Caco-2 (cell line): ENCODE measurements around the gene RNLS. TPM values are rescaled to one million over a fixed set of nuclear protein-coding genes. Genes with fewer than 3 reads are reported as not detected.

Experiments used
- BruUV-seq: library from RNA; stranded (reverse); fragments of 400-500 nt; replicated peaks from 2 replicates; lab custom pipeline; 2021; lab: Mats Ljungman, UMichigan
- CTCF ChIA-PET: fragments of 300-600 bp; sonication (Branson Sonifier 250); formaldehyde crosslinking; loops from one replicate; lab custom pipeline; 2022; ENCODE audit warnings: antibody characterized with exemption; lab: Charles Lee
- POLR2A ChIA-PET: fragments of 300-600 bp; sonication (Branson Sonifier 250); formaldehyde crosslinking; loops from one replicate; lab custom pipeline; 2022; ENCODE audit warnings: antibody characterized with exemption; lab: Charles Lee
- DNase-seq, 2 experiments: peaks; one replicate each; pipeline versions ENCODE4 v3.0.0 to v3.0.0-alpha.2; 2020 to 2022
- H3K27me3 ChIP-seq: replicated peaks from 2 replicates; pipeline ENCODE4 v1.6.0; 2011; ENCODE audit warnings: low read length; ENCODE audit not compliant: control insufficient read depth, insufficient read depth
- H3K36me3 ChIP-seq: 2 replicates; pipeline ENCODE4 v1.5.1; 2011; ENCODE audit warnings: low read length; ENCODE audit not compliant: control insufficient read depth, insufficient read depth
- H3K4me1 ChIP-seq: fragments of 250-450 bp; sonication (Bioruptor Pico); 2 replicates; pipeline ENCODE4 v1.5.1; 2020; ENCODE audit warnings: mild to moderate bottlenecking
- H3K4me3 ChIP-seq: 2 replicates; pipeline ENCODE4 v1.5.1; 2011; ENCODE audit warnings: low read depth, mild to moderate bottlenecking, control low read depth, low read length
- H3K9me3 ChIP-seq: fragments of 250-450 bp; sonication (Bioruptor Pico); 2 replicates; pipeline ENCODE4 v1.5.1; 2020; ENCODE audit warnings: mild to moderate bottlenecking, moderate library complexity
- H3K27ac Mint-ChIP-seq: one replicate; pipeline ENCODE4 v1.8.0; 2022; ENCODE audit warnings: mixed read lengths; ENCODE audit not compliant: unreplicated experiment
- H3K27me3 Mint-ChIP-seq: one replicate; pipeline ENCODE4 v1.8.0; 2022; ENCODE audit warnings: mixed read lengths; ENCODE audit not compliant: insufficient read depth, unreplicated experiment
- H3K36me3 Mint-ChIP-seq: one replicate; pipeline ENCODE4 v1.8.0; 2022; ENCODE audit warnings: mild to moderate bottlenecking, mixed read lengths; ENCODE audit not compliant: insufficient read depth, unreplicated experiment
- H3K4me1 Mint-ChIP-seq: one replicate; pipeline ENCODE4 v1.8.0; 2022; ENCODE audit warnings: low read depth, mixed read lengths; ENCODE audit not compliant: unreplicated experiment
- H3K4me3 Mint-ChIP-seq: one replicate; pipeline ENCODE4 v1.8.0; 2022; ENCODE audit warnings: mild to moderate bottlenecking, moderate library complexity, mixed read lengths; ENCODE audit not compliant: unreplicated experiment
- H3K9me3 Mint-ChIP-seq: one replicate; pipeline ENCODE4 v1.8.0; 2022; ENCODE audit warnings: mixed read lengths; ENCODE audit not compliant: unreplicated experiment
- CTCF ChIP-seq, 2 experiments: fragments of 200-600 bp in 1 of 2; IDR thresholded peaks; 1 replicate in 1 of 2; 2 replicates in 1 of 2; pipeline versions ENCODE4 v1.5.1 to v1.8.0; 2011 to 2022; ENCODE audit warnings: antibody characterized with exemption in 1 of 2, control low read depth in 1 of 2, inconsistent platforms in 1 of 2, low read depth in 1 of 2, low read length in 1 of 2, mild to moderate bottlenecking in 1 of 2, moderate library complexity in 1 of 2; ENCODE audit not compliant: insufficient read depth in 1 of 2, severe bottlenecking in 1 of 2, unreplicated experiment in 1 of 2
- intact Hi-C: fragments of 100-400 bp; cut with micrococcal nuclease; formaldehyde crosslinking; loops from one replicate; pipeline ENCODE4 v1.10.0; 2022; ENCODE audit not compliant: unreplicated experiment
- total RNA-seq: library from RNA; stranded (reverse); gene quantifications from 2 replicates; pipeline ENCODE4 v1.2.3, GENCODE V29; 2022

RNLS gene
- total RNA-seq, 1 experiment from 2014 or later: 5.7 TPM

- H3K36me3 Mint-ChIP-seq: no peaks in the 10 kb centered on the region
These were observed 88.6 kb downstream of the RNLS start for GRCh38 chr10:88494537-88494936.

GRCh38 chr10:88493691-88494483 is 89.2 kb downstream of the RNLS start:
- no peaks in the 10 kb centered on the region for H3K27me3 ChIP-seq
- H3K36me3 Mint-ChIP-seq: no peaks in the 10 kb centered on the region

More at GRCh38 chr10:88494537-88494936, 88.6 kb downstream of the RNLS start:
- Mint-ChIP-seq H3K9me3 (no peaks in the 10 kb centered on the region), H3K27ac (no peak overlapping the region), H3K4me3 (no peak overlapping the region), H3K27me3 (peaks cover 21% of the 10 kb centered on the region), H3K4me1 (no peaks in the 10 kb centered on the region)
- H3K36me3 ChIP-seq: no peaks in the 10 kb centered on the region
- no peak for DNase-seq
- BruUV-seq: no TSS peak
- intact Hi-C loops: no loop called here
- no peak for TF ChIP-seq CTCF (IDR thresholded peaks at IDR 0.05; ENCODE audit: insufficient read depth in 1 of 2, low read depth in 1 of 2, low read length in 1 of 2, severe bottlenecking in 1 of 2, unreplicated experiment in 1 of 2)
- 0 out of 2 replicates have a peak, but pooled peaks cover 4% of the 10 kb centered on the region for H3K9me3 ChIP-seq
- no peaks in the 10 kb centered on the region for H3K4me1 ChIP-seq
- POLR2A ChIA-PET: no interaction called here
- CTCF ChIA-PET: no interaction called here
- no peaks in the 10 kb centered on the region for H3K27me3 ChIP-seq
- H3K4me3 ChIP-seq: no peak overlapping the region

GRCh38 chr10:88491314-88491713 is 91.8 kb downstream of the RNLS start:
- TF ChIP-seq CTCF (IDR thresholded peaks at IDR 0.05; ENCODE audit: insufficient read depth in 1 of 2, low read depth in 1 of 2, low read length in 1 of 2, severe bottlenecking in 1 of 2, unreplicated experiment in 1 of 2): no peak
- intact Hi-C loops: no loop called here
- Histone ChIP-seq H3K4me3 (no peak overlapping the region), H3K36me3 (no peaks in the 10 kb centered on the region), H3K27me3 (no peaks in the 10 kb centered on the region), H3K4me1 (no peaks in the 10 kb centered on the region), H3K9me3 (no peaks in the 10 kb centered on the region)
- Mint-ChIP-seq H3K27me3 (peaks cover 14% of the 10 kb centered on the region), H3K9me3 (no peaks in the 10 kb centered on the region), H3K27ac (no peak overlapping the region), H3K4me1 (no peaks in the 10 kb centered on the region), H3K36me3 (no peaks in the 10 kb centered on the region), H3K4me3 (no peak overlapping the region)
- CTCF ChIA-PET: interaction anchor here (0.6 to 0.7 kb wide), 2 partner anchors 41 to 1733 kb away, joined by 3 to 6 read pairs; no protein-coding TSS in a partner anchor
- DNase-seq: no peak
- POLR2A ChIA-PET: no interaction called here
- BruUV-seq: no TSS peak

More at GRCh38 chr10:88493691-88494483, 89.2 kb downstream of the RNLS start:
- Mint-ChIP-seq H3K4me3 (no peak overlapping the region), H3K27me3 (peaks cover 21% of the 10 kb centered on the region), H3K9me3 (no peaks in the 10 kb centered on the region), H3K4me1 (no peaks in the 10 kb centered on the region), H3K27ac (no peak overlapping the region)
- ChIA-PET CTCF (no interaction called here), POLR2A (no interaction called here)
- DNase-seq: no peak
- H3K4me1 ChIP-seq: no peaks in the 10 kb centered on the region
- TF ChIP-seq CTCF (IDR thresholded peaks at IDR 0.05; ENCODE audit: insufficient read depth in 1 of 2, low read depth in 1 of 2, low read length in 1 of 2, severe bottlenecking in 1 of 2, unreplicated experiment in 1 of 2): no peak
- H3K9me3 ChIP-seq: 0 out of 2 replicates have a peak, but pooled peaks cover 4% of the 10 kb centered on the region
- H3K36me3 ChIP-seq: no peaks in the 10 kb centered on the region
- no TSS peak for BruUV-seq
- no peak overlapping the region for H3K4me3 ChIP-seq
- intact Hi-C loops: no loop called here
